GM23338 (cell line): ENCODE results near the gene KCNK4. TPM values are rescaled to one million over a fixed set of nuclear protein-coding genes. Genes with fewer than 3 reads are reported as not detected.

Source experiments
- ATAC-seq: fragments of 200-7000 bp; cut with Tn5 transposase; 3 replicates; pipeline ENCODE4 v1.9.1; 2020
- DNase-seq: peaks from one replicate; pipeline ENCODE4 v3.0.0-alpha.2; 2015; ENCODE audit warnings: low spot score
- H2AFZ ChIP-seq: fragments of 200-600 bp; sonication (generic); 2 replicates; pipeline ENCODE4 v1.8.0; 2016; ENCODE audit warnings: antibody characterized with exemption, mild to moderate bottlenecking, moderate library complexity
- H3F3A ChIP-seq: fragments of 200-600 bp; sonication (generic); replicated peaks from 2 replicates; pipeline ENCODE4 v1.8.0; 2017; ENCODE audit warnings: antibody characterized with exemption, mixed run types, low read depth
- H3K27ac ChIP-seq: fragments of 200-600 bp; sonication (generic); 2 replicates; pipeline ENCODE4 v1.6.1; 2016; ENCODE audit warnings: low read depth
- H3K27me3 ChIP-seq: fragments of 200-600 bp; sonication (generic); 2 replicates; pipeline ENCODE4 v1.8.0; 2016; ENCODE audit warnings: mild to moderate bottlenecking, mixed run types, moderate library complexity; ENCODE audit not compliant: insufficient read depth
- H3K36me3 ChIP-seq: fragments of 200-600 bp; sonication (generic); 2 replicates; pipeline ENCODE4 v1.8.0; 2016; ENCODE audit warnings: mild to moderate bottlenecking; ENCODE audit not compliant: insufficient read depth
- H3K4me1 ChIP-seq: fragments of 200-600 bp; sonication (generic); 2 replicates; pipeline ENCODE4 v1.8.0; 2016; ENCODE audit warnings: mild to moderate bottlenecking, moderate library complexity; ENCODE audit not compliant: insufficient read depth
- H3K4me2 ChIP-seq: fragments of 200-600 bp; sonication (generic); 2 replicates; pipeline ENCODE4 v1.7.1; 2017; ENCODE audit warnings: mixed run types
- H3K4me3 ChIP-seq: fragments of 200-600 bp; sonication (generic); 2 replicates; pipeline ENCODE4 v1.6.1; 2016; ENCODE audit warnings: mixed run types
- H3K79me2 ChIP-seq: fragments of 200-600 bp; sonication (generic); replicated peaks from 2 replicates; pipeline ENCODE4 v1.8.0; 2017; ENCODE audit warnings: mild to moderate bottlenecking; ENCODE audit not compliant: insufficient read depth
- H3K9me2 ChIP-seq: fragments of 200-600 bp; sonication (generic); 2 replicates; pipeline ENCODE4 v1.8.0; 2017; ENCODE audit not compliant: insufficient read depth
- H4K20me1 ChIP-seq: fragments of 200-600 bp; sonication (generic); replicated peaks from 2 replicates; pipeline ENCODE4 v1.8.0; 2017; ENCODE audit warnings: mild to moderate bottlenecking; ENCODE audit not compliant: insufficient read depth
- H3K27ac Mint-ChIP-seq: 2 replicates; pipeline ENCODE4 v1.8.0; 2020; ENCODE audit warnings: inconsistent platforms, mild to moderate bottlenecking, moderate library complexity, mixed read lengths
- H3K27me3 Mint-ChIP-seq: 3 replicates; pipeline ENCODE4 v1.8.0; 2022; ENCODE audit warnings: low read depth, mild to moderate bottlenecking, moderate library complexity, mixed read lengths, inconsistent platforms; ENCODE audit not compliant: insufficient read depth, poor library complexity
- H3K36me3 Mint-ChIP-seq: 3 replicates; pipeline ENCODE4 v1.8.0; 2021; ENCODE audit warnings: low read depth, mild to moderate bottlenecking, inconsistent platforms, moderate library complexity, mixed read lengths
- H3K4me1 Mint-ChIP-seq: 3 replicates; pipeline ENCODE4 v1.8.0; 2020; ENCODE audit warnings: mild to moderate bottlenecking, inconsistent platforms, mixed read lengths
- H3K4me3 Mint-ChIP-seq: 3 replicates; pipeline ENCODE4 v1.8.0; 2021; ENCODE audit warnings: moderate library complexity, mild to moderate bottlenecking, inconsistent platforms, mixed read lengths
- H3K9me3 Mint-ChIP-seq: 3 replicates; pipeline ENCODE4 v1.8.0; 2020; ENCODE audit warnings: moderate library complexity, mild to moderate bottlenecking, inconsistent platforms, mixed read lengths
- CREB1 ChIP-seq: fragments of 250-450 bp; sonication (Bioruptor Pico); IDR thresholded peaks from 2 replicates; pipeline ENCODE4 v1.5.0; 2020; ENCODE audit warnings: low read depth, mild to moderate bottlenecking, moderate library complexity
- CTCF ChIP-seq, 2 experiments: fragments of 200-600 bp in 1 of 2; sonication (generic) in 1 of 2; conservative IDR thresholded peaks; 2 replicates each; pipeline versions ENCODE4 v1.5.1 to v1.6.1; 2016 to 2017; ENCODE audit warnings: antibody characterized with exemption in 2 of 2, low read depth in 2 of 2, mild to moderate bottlenecking in 2 of 2, moderate library complexity in 1 of 2
- ETS1 ChIP-seq: IDR thresholded peaks from 2 replicates; pipeline ENCODE4 v1.6.1; 2016; ENCODE audit warnings: antibody characterized with exemption
- EZH2 ChIP-seq: fragments of 200-600 bp; sonication (generic); IDR thresholded peaks from one replicate; pipeline ENCODE4 v1.8.0; 2017; ENCODE audit warnings: antibody characterized with exemption, mild to moderate bottlenecking, low read depth; ENCODE audit not compliant: unreplicated experiment
- NANOG ChIP-seq: IDR thresholded peaks from 2 replicates; pipeline ENCODE4 v1.6.1; 2016; ENCODE audit warnings: antibody characterized with exemption, borderline replicate concordance
- POLR2AphosphoS5 ChIP-seq: IDR thresholded peaks from 2 replicates; pipeline ENCODE4 v1.6.1; 2016; ENCODE audit warnings: antibody characterized with exemption, low read depth
- REST ChIP-seq: IDR thresholded peaks from one replicate; pipeline ENCODE4 v1.6.1; 2018; ENCODE audit warnings: antibody characterized with exemption; ENCODE audit not compliant: unreplicated experiment
- STAT1 ChIP-seq: IDR thresholded peaks from one replicate; pipeline ENCODE4 v1.6.1; 2016; ENCODE audit warnings: antibody characterized with exemption; ENCODE audit not compliant: unreplicated experiment
- polyA plus RNA-seq: library from polyadenylated mRNA; unstranded; fragments of >200 nt; fragmentation: Nextera tagmentation; extraction: Ambion mirVana; gene quantifications from 2 replicates; pipeline ENCODE4 v1.2.1, GENCODE V29; 2016
- total RNA-seq: library from RNA; depleted of rRNA; stranded (reverse); fragments of >200 nt; shearing (Covaris generic); gene quantifications from 2 replicates; pipeline ENCODE4 v1.2.3, GENCODE V29; 2014

The KCNK4 gene
- total and polyA plus RNA-seq, 2 experiments from 2014 or later: 1.0 TPM; not detected in 1

GRCh38 chr11:64347193-64347867 lies 56.2 kb downstream of the KCNK4 start:
- no peak overlapping the region for H3K4me3 ChIP-seq
- peaks cover 26% of the 10 kb centered on the region for H3K27me3 Mint-ChIP-seq
- DNase-seq (no peak), ATAC-seq (no peak)
- H3F3A ChIP-seq: no peaks in the 10 kb centered on the region
- H3K9me3 Mint-ChIP-seq: no peaks in the 10 kb centered on the region
- H3K36me3 ChIP-seq: no peaks in the 10 kb centered on the region
- H3K27ac Mint-ChIP-seq: no peak overlapping the region
- no peaks in the 10 kb centered on the region; the same call in 1 of the 2 replicates for H3K4me1 ChIP-seq
- no peaks in the 10 kb centered on the region; the same call in 2 of the 3 replicates for H3K36me3 Mint-ChIP-seq
- no peak overlapping the region for H3K27ac ChIP-seq
- H3K79me2 ChIP-seq: no peaks in the 10 kb centered on the region
- no peak overlapping the region for H2AFZ ChIP-seq
- no peaks in the 10 kb centered on the region for H3K27me3 ChIP-seq
- H3K9me2 ChIP-seq: no peaks in the 10 kb centered on the region
- H3K4me1 Mint-ChIP-seq: peaks cover 2% of the 10 kb centered on the region; the same call in 2 of the 3 replicates
- H3K4me2 ChIP-seq: no peak overlapping the region
- no peak for TF ChIP-seq STAT1
- no peak for TF ChIP-seq EZH2
- TF ChIP-seq CTCF (conservative IDR thresholded peaks at IDR 0.05; ENCODE audit: low read depth in 2 of 2): no peak
- no peaks in the 10 kb centered on the region for H4K20me1 ChIP-seq
- H3K4me3 Mint-ChIP-seq: no peak overlapping the region; the same call in 2 of the 3 replicates

DNA sequence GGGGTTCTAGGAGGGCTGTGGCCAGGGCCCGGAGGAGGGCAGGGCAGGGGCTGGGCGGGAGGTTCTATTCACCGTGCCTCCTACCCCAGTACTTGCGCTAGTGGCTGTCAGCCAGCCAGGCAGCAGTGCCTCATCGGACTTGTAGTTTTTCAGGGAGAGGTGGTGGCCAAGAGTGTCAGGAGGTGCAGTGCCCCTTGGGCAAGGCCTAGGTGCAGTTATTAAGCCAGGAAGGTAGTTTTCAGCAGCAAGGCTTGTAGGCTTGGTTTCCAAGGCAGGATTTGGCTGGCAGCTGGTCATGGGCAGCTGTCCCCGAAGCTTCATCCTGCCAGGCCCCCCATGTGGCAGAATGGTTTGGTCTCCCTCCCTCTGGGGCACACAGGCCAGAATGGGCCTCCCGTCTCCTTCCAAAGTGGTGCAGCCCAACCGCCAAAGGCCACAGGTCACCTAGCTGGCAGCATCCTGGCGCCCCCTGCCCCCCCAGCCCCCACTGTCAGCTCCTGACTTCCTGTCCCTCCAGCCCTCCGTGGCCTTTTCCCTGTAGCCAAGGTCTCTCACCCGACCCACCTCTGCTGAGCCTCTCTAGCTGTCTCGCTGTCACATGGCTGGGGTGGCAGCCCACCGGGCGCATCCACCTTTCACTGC lies 57.4 kb downstream of the KCNK4 start:
- Mint-ChIP-seq H3K27ac (no peak overlapping the region), H3K4me1 (peaks cover 2% of the 10 kb centered on the region; the same call in 2 of the 3 replicates), H3K9me3 (no peaks in the 10 kb centered on the region), H3K36me3 (no peaks in the 10 kb centered on the region; the same call in 2 of the 3 replicates), H3K4me3 (no peak overlapping the region), H3K27me3 (peaks cover 22% of the 10 kb centered on the region)
- Histone ChIP-seq H3K36me3 (no peaks in the 10 kb centered on the region), H3F3A (no peaks in the 10 kb centered on the region), H4K20me1 (no peaks in the 10 kb centered on the region), H3K27me3 (no peaks in the 10 kb centered on the region), H3K4me1 (no peaks in the 10 kb centered on the region; the same call in 1 of the 2 replicates), H3K9me2 (no peaks in the 10 kb centered on the region), H3K27ac (no peak overlapping the region), H3K4me3 (no peak overlapping the region), H2AFZ (no peak overlapping the region), H3K79me2 (no peaks in the 10 kb centered on the region), H3K4me2 (no peak overlapping the region)
- ATAC-seq: peak; percentile 20
- no peak for TF ChIP-seq CREB1 (CRISPR knock-in tag)
- DNase-seq: peak; percentile 62

DNA sequence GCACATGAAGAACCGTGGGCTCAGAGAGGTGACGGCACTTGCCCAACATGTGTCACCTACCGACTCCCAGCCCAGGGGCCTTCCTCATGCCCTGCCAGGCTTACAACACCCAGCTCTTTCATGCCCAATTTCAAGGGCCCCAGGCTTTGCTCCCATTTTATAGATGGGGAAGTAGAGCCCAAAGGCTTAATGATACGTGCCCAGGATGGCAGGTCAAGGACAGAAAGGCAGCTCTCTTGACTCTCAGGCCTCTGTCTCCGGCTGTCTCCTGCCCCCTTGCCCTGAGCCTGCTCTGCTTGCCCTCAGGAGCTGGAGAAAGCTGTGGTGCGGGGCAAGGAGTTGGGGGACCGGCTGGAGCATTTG lies 57.9 kb downstream of the KCNK4 start:
- Histone ChIP-seq H3K9me2 (no peaks in the 10 kb centered on the region), H3K27me3 (no peaks in the 10 kb centered on the region), H3K79me2 (no peaks in the 10 kb centered on the region), H3K4me2 (no peak overlapping the region), H3K36me3 (no peaks in the 10 kb centered on the region), H3F3A (no peaks in the 10 kb centered on the region), H3K4me3 (no peak overlapping the region), H2AFZ (no peak overlapping the region), H4K20me1 (no peaks in the 10 kb centered on the region), H3K4me1 (no peaks in the 10 kb centered on the region), H3K27ac (no peak overlapping the region)
- H3K27ac Mint-ChIP-seq: no peak overlapping the region
- ATAC-seq (no peak), DNase-seq (no peak)
- peaks cover 19% of the 10 kb centered on the region for H3K27me3 Mint-ChIP-seq
- peaks cover 2% of the 10 kb centered on the region; the same call in 2 of the 3 replicates for H3K4me1 Mint-ChIP-seq
- H3K36me3 Mint-ChIP-seq: no peaks in the 10 kb centered on the region; the same call in 2 of the 3 replicates
- no peak overlapping the region for H3K4me3 Mint-ChIP-seq
- no peaks in the 10 kb centered on the region for H3K9me3 Mint-ChIP-seq
- TF ChIP-seq POLR2AphosphoS5 (no peak), ETS1 (no peak), NANOG (no peak), REST (no peak), CTCF (conservative IDR thresholded peaks at IDR 0.05; ENCODE audit: low read depth in 2 of 2) (no peak)
